ENCODE measurements around the gene HDAC4. TPM values are rescaled to one million over a fixed set of nuclear protein-coding genes. Genes with fewer than 3 reads are reported as not detected.

The HDAC4 gene
- total RNA-seq, 1 experiment from 2014 or later = 44.4 TPM

- CTCF ChIA-PET = no interaction called here
Observed at GRCh38 chr2:239255628-239256349, 145.0 kb downstream of the HDAC4 start.

GRCh38 chr2:239255218-239255617 lies 145.6 kb downstream of the HDAC4 start:
- ATAC-seq (no peak), DNase-seq (ENCODE audit: low spot score) (no peak)
- no peak overlapping the region for H3K4me3 Mint-ChIP-seq
- peaks cover 39% of the 10 kb centered on the region for H3K4me1 Mint-ChIP-seq
- CTCF ChIA-PET = no interaction called here
- peaks cover 21% of the 10 kb centered on the region for H3K9me3 Mint-ChIP-seq
- POLR2A ChIA-PET = no interaction called here
- no peak overlapping the region for H3K27ac Mint-ChIP-seq
- peaks cover 19% of the 10 kb centered on the region for H3K36me3 Mint-ChIP-seq
- H3K27me3 Mint-ChIP-seq (ENCODE audit: low read depth) = no peaks in the 10 kb centered on the region
- no peak for TF ChIP-seq E2F4 (CRISPR knock-in tag; IDR thresholded peaks at IDR 0.05; ENCODE audit: borderline replicate concordance, low read depth)
- no peak for TF ChIP-seq CBFB (CRISPR knock-in tag; IDR thresholded peaks at IDR 0.05; ENCODE audit: low read depth)
- TF ChIP-seq GRHL2 (CRISPR knock-in tag; IDR thresholded peaks at IDR 0.05; ENCODE audit: insufficient replicate concordance, severe bottlenecking) = no peak
- TF ChIP-seq ETV6 (CRISPR knock-in tag; IDR thresholded peaks at IDR 0.05) = no peak
- TF ChIP-seq SP1 (CRISPR knock-in tag; conservative IDR thresholded peaks at IDR 0.05) = no peak
- TF ChIP-seq ATF2 (CRISPR knock-in tag; IDR thresholded peaks at IDR 0.05; ENCODE audit: borderline replicate concordance, low read depth) = no peak
- no peak for TF ChIP-seq ATF1 (CRISPR knock-in tag; IDR thresholded peaks at IDR 0.05)
- no peak for TF ChIP-seq IRF1 (CRISPR knock-in tag; IDR thresholded peaks at IDR 0.05)

More at GRCh38 chr2:239255628-239256349, 145.0 kb downstream of the HDAC4 start:
- peaks cover 19% of the 10 kb centered on the region for H3K36me3 Mint-ChIP-seq
- H3K27ac Mint-ChIP-seq = no peak overlapping the region; the same call in 1 of the 2 replicates
- peaks cover 21% of the 10 kb centered on the region for H3K9me3 Mint-ChIP-seq
- ATAC-seq (no peak), DNase-seq (ENCODE audit: low spot score) (no peak)
- no peak for TF ChIP-seq GABPB1 (CRISPR knock-in tag; IDR thresholded peaks at IDR 0.05)
- no peak for TF ChIP-seq SOX15 (CRISPR knock-in tag; IDR thresholded peaks at IDR 0.05)
- TF ChIP-seq MYBL2 (CRISPR knock-in tag; IDR thresholded peaks at IDR 0.05) = no peak
- no peak for TF ChIP-seq PREB (CRISPR knock-in tag; IDR thresholded peaks at IDR 0.05; ENCODE audit: borderline replicate concordance)
- TF ChIP-seq ZNF232 (CRISPR knock-in tag; IDR thresholded peaks at IDR 0.05) = no peak
- TF ChIP-seq ERG (CRISPR knock-in tag; IDR thresholded peaks at IDR 0.05) = no peak
- no peak for TF ChIP-seq ZBTB43 (CRISPR knock-in tag; IDR thresholded peaks at IDR 0.05)
- no peak for TF ChIP-seq CREB1 (CRISPR knock-in tag; IDR thresholded peaks at IDR 0.05)
- TF ChIP-seq AFF4 (CRISPR knock-in tag; IDR thresholded peaks at IDR 0.05; ENCODE audit: borderline replicate concordance) = no peak
- TF ChIP-seq PRRX2 (CRISPR knock-in tag; IDR thresholded peaks at IDR 0.05) = no peak
- POLR2A ChIA-PET = no interaction called here
- peaks cover 39% of the 10 kb centered on the region for H3K4me1 Mint-ChIP-seq
- H3K4me3 Mint-ChIP-seq = no peak overlapping the region
- H3K27me3 Mint-ChIP-seq (ENCODE audit: low read depth) = no peaks in the 10 kb centered on the region

All from WTC11 (cell line).